ENCODE measurements around the gene FYB2.
A peak's percentile ranks its signal among the peaks of the same experiment; 100 is the strongest.

FYB2 gene

GRCh38 chr1:56834137-56834900 lies 15.1 kb upstream of the FYB2 start:
- no peak for DNase-seq

GRCh38 chr1:56833088-56833487 lies 13.9 kb upstream of the FYB2 start:
- no peak for DNase-seq

- DNase-seq, result peak; percentile 53
Measured at GRCh38 chr1:56831871-56832693, 12.9 kb upstream of the FYB2 start.

DNA sequence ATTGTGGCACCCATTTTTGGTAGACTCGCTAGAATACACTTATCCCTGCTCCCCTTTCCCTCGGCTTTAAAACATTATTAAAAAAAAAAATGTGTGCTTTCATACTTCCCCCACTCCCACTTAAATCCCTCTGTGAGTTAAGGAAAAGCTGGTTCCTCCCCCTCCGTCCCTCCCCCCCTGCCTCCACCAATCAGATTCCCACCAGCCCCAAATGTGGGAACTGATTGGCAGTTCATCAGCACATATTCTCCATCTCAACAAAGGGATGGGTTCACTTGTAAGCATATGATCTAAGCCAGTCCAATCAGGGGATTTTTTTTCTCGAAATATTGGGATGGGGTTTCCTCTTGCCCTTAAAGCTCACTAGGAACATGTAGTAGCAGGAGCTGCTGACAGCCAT lies 10.8 kb upstream of the FYB2 start:
- DNase-seq, result no peak

DNA sequence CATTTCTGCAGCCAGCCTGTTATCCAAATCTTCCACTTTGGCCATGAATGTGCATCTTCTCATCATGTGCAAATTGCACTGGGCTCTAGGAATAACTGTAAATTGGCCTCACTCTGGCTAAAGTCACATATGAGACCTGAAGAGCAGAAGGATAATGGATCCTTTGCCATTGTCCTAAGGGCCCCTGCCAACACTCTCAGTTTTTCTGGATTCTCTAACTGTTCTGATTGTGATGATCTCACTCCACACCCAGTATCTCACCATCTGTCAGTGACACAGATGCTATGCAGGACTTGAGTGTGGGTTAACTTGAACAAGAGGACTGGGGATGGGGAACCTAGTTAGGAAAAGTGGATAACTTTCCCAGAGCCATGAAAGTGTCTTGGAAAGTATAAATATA lies 8.5 kb upstream of the FYB2 start:
- no peak for DNase-seq

- no peak for DNase-seq
Measured at GRCh38 chr1:56825436-56825835, 6.2 kb upstream of the FYB2 start.

- DNase-seq, result no peak
Measured at GRCh38 chr1:56824938-56825337, 5.7 kb upstream of the FYB2 start.

DNA sequence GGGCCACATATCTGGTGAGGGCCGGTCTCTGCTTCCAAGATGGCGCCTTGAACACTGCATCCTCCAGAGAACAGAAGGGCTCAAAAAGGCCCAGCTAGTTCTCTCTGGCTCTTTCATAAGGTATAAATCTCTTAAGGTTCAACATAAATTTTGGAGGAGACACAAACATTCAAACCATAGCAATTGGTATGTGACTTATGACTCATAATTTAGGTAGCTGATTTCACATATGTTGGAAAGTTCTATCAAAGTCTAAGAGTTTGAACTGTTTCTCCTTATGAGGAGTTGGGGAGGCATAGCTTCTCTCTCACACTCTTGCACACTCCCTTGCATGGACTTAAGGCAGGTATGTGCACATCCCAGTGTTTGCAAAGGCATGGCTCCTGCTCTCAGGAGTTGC lies 5.1 kb upstream of the FYB2 start:
- DNase-seq, result no peak

- DNase-seq, result no peak
Measured at GRCh38 chr1:56821462-56821797, 2.2 kb upstream of the FYB2 start.

DNA sequence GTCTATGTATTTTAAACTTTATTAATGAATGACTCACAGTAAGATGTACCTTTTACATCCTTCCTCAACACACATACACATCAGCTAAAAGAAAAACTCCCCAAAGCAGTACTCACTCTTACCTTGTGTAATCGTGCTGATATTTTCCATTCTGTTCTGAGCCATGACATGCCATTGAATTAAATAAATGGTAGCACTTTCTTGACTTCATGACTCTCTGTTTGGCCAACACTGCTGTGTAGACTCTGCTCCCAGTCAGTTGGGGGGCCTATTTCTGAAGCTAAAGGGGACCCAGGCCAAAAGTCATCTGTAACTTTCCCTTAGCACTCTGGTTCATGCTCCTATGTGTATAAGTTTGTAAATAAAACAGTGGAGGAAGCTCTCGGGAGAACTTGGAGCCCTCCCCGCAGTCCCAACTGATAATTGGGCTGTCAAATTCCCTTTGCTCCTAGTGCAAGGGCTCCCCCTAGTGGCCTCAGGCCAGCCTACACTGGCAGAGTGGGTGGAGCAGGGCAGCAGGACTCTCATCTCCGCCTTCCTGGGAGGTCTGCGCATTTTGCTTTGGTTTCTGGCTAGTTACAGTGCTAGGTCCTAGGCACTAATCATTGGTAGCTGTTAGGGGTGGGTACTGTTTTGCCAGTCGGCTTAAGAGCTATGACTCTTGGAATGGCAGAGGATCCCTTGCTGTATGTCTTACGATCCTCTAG lies 1.7 kb upstream of the FYB2 start:
- DNase-seq, result peak; percentile 74

DNA sequence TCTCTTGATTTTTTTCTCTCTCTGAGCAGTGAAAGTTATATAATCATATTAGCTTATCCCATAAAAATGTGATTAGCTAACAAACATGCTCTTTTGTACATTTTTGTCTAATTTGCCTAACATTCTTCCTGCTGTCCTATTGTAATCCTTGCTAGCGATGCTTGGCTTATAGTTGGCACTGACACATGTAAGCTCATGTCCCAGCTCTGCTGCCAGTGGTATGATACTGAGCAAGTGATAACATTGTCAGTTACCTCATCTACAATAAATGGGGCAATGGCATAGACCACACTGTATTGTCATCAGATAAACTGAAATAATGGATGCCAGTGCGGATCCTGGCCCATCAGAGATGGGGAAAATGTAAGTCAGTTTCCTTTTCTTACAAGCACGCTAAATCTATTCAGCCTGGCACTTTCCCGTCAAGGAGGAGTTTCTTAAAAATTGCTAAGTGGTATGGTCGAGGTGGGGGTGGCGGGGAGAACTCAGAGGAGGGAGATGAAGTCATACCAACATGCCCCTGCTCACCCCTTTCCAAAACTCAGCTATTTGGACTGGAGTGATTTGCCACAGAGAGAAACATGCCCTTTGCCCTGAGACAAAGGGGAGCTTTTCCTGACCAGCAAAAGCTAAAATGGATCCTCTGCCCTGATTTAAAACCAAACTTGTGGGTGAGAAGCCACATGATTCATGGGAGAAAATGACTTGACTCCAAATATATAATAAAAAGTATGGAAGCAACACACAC lies 1.3 kb downstream of the FYB2 start:
- no peak for DNase-seq

DNA sequence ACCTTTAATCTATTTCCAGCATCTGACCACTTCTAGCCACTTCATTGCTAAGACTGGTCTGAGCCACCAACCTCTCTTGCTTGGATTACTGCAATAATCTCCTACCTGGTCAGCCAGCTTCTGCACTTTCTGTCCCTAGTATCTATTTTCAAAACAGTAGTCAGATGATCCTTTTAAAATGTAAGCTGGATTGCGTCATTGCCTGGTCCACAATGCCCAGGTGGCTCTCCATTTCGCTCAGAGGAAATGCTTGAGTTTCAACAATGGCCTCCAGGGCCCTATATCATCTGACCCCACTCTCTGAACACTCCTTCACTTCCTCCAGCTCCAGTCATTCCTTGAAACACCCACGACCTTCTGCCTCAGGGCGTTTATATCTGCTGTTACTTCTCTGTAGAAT lies 2.3 kb downstream of the FYB2 start:
- DNase-seq, result no peak

DNA sequence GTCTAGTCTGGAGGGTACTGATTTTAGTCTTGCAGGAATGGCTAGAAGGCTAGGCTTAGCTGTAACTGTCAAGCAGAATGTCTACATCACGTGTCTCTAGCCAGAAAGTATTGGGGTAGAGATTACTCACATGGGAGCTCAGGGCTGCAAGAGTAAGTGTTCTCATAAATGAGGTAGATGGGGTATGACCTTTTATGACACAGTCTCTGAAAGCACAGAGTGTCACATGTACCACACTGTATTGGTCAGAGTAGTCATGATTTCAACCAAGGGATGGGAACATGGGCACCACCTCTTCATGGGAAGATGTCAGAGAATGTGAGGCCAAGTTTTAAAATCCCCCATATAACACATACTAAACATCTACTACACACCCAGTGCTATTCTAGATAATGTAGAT lies 2.9 kb downstream of the FYB2 start:
- DNase-seq, result no peak

DNA sequence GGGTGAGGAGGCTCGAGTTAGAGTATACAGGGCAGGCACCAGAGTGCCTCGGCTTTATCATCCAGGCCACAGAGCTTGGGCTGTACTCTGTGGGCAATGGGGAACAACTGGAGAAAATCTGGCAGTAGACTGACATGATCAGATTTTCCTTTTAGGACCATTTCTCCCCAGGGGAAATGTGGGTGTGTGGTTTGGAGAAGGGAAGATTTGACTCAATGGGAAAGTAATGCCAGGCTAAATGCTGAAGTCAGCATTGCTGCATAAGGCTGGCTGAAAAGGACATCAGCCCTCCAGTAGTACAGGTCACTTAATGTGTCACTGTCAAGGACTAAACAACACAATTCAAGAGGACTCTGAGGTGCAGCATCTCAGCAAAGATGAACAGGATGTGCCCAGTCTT lies 5.0 kb downstream of the FYB2 start:
- DNase-seq, result no peak

GRCh38 chr1:56811331-56811730 lies 7.9 kb downstream of the FYB2 start:
- DNase-seq, result no peak

GRCh38 chr1:56808410-56808809 lies 10.8 kb downstream of the FYB2 start:
- DNase-seq, result no peak

- no peak for DNase-seq
Measured at GRCh38 chr1:56806804-56807203, 12.4 kb downstream of the FYB2 start.

- DNase-seq, result no peak
Measured at GRCh38 chr1:56803561-56804156, 15.5 kb downstream of the FYB2 start.

DNA sequence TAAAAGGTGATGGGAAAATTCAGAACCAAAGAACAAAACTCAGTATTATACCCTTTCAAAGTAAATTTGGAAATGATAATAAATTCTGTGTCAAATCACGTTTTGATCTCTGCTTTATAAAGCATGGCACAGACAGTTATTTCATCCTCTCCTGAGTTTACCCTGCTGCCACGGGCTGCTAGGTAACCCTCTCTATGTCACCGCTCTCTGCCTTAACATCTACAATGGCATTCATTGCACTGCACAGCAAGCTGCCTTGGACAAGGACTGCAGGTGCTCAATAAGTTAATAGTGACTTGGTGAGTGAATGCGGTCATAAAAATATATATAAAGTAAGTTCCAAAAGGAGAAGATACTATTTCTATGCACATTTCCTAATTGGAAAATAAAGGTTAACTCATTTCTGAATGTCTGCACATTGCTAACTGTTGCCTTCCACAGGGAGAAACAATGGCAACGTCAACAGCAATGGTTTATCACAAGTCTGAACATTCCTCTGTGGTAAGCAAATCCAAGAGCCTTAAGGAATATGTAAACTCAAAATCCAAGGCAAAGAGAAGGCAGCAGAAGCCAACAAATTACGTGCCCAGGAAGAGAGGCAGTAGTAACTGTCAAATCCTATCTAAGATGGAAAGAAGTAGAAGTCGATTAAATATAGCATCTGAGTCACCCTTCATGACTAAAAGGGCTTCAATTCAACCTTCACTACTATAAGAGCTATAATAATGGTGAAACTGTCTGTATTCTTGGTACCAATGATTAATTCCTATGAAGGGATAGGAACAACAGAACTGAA lies 19.4 kb downstream of the FYB2 start:
- no peak for DNase-seq

GRCh38 chr1:56798053-56798471 lies 21.1 kb downstream of the FYB2 start:
- DNase-seq, result no peak

- DNase-seq, result no peak
Measured at GRCh38 chr1:56797065-56797685, 22.0 kb downstream of the FYB2 start.
